Mesodermal cell (in vitro differentiated cells): ENCODE measurements around the gene SHB.

ENCODE experiments used
- H3K27ac ChIP-seq: 2 replicates; pipeline ENCODE4 v1.7.0; 2013; ENCODE audit warnings: mild to moderate bottlenecking, low read depth, low read length, moderate library complexity; ENCODE audit not compliant: severe bottlenecking
- H3K36me3 ChIP-seq: 2 replicates; pipeline ENCODE4 v1.7.1; 2013; ENCODE audit warnings: mild to moderate bottlenecking, low read length, moderate library complexity; ENCODE audit not compliant: control insufficient read depth, insufficient read depth
- H3K4me1 ChIP-seq: one replicate; pipeline ENCODE4 v1.7.1; 2013; ENCODE audit warnings: mild to moderate bottlenecking, low read length; ENCODE audit not compliant: insufficient read depth, control insufficient read depth, poor library complexity, severe bottlenecking
- H3K4me3 ChIP-seq: 2 replicates; pipeline ENCODE4 v1.7.0; 2013; ENCODE audit warnings: low read length, control low read depth, mild to moderate bottlenecking; ENCODE audit not compliant: insufficient read depth, poor library complexity, severe bottlenecking; ENCODE audit errors: extremely low read depth
- H3K9me3 ChIP-seq: 2 replicates; pipeline ENCODE4 v1.7.1; 2013; ENCODE audit warnings: mild to moderate bottlenecking, low read length, moderate library complexity; ENCODE audit not compliant: control insufficient read depth
- WGBS, 2 experiments: methylation state at CpG; one replicate each; pipeline ENCODE4 v1.1.5; 2013; ENCODE audit warnings: missing lambda C conversion rate in 2 of 2; ENCODE audit not compliant: insufficient coverage in 2 of 2; 5-methylcytosine and 5-hydroxymethylcytosine counted together

SHB gene

GRCh38 chr9:37948417-37948980, 120.5 kb downstream of the SHB start:
- H3K4me3 ChIP-seq, result no peak overlapping the region
- H3K9me3 ChIP-seq, result no peaks in the 10 kb centered on the region
- H3K4me1 ChIP-seq, result peaks cover 50% of the 10 kb centered on the region
- peaks cover 89% of the 10 kb centered on the region for H3K36me3 ChIP-seq
- WGBS, 2 experiments, result 95 to 96% methylated on average over 13 to 20 of the region's 20 CpGs
- H3K27ac ChIP-seq, result no peak overlapping the region

- peaks cover 85% of the 10 kb centered on the region for H3K36me3 ChIP-seq
- H3K27ac ChIP-seq, result no peak overlapping the region
- no peak overlapping the region for H3K4me3 ChIP-seq
- WGBS, 2 experiments, result 85 to 98% methylated on average over 7 to 9 of the region's 9 CpGs
- H3K9me3 ChIP-seq, result no peaks in the 10 kb centered on the region
- peaks cover 54% of the 10 kb centered on the region for H3K4me1 ChIP-seq
Measured at GRCh38 chr9:37947977-37948376, 121.0 kb downstream of the SHB start.

- peaks cover 81% of the 10 kb centered on the region for H3K36me3 ChIP-seq
- H3K9me3 ChIP-seq, result no peaks in the 10 kb centered on the region
- H3K27ac ChIP-seq, result no peak overlapping the region
- no peak overlapping the region for H3K4me3 ChIP-seq
- H3K4me1 ChIP-seq, result peaks cover 54% of the 10 kb centered on the region
- 88 to 98% methylated on average over 6 of the region's 7 CpGs for whole genome bisulfite sequencing, 2 experiments
Measured at GRCh38 chr9:37947471-37947870, 121.6 kb downstream of the SHB start.

- Histone ChIP-seq H3K4me1 (peaks cover 54% of the 10 kb centered on the region), H3K27ac (no peak overlapping the region), H3K4me3 (no peak overlapping the region), H3K9me3 (no peaks in the 10 kb centered on the region), H3K36me3 (peaks cover 81% of the 10 kb centered on the region)
- 93 to 99% methylated on average over 7 of the region's 7 CpGs for WGBS, 2 experiments
Measured at GRCh38 chr9:37946971-37947370, 122.1 kb downstream of the SHB start.

- Histone ChIP-seq H3K36me3 (peaks cover 84% of the 10 kb centered on the region), H3K27ac (no peak overlapping the region), H3K4me3 (no peak overlapping the region), H3K4me1 (peaks cover 54% of the 10 kb centered on the region), H3K9me3 (no peaks in the 10 kb centered on the region)
- WGBS, 2 experiments, result 89 to 98% methylated on average over 5 to 8 of the region's 8 CpGs
Measured at GRCh38 chr9:37946041-37946440, 123.0 kb downstream of the SHB start.

- 80 to 88% methylated on average over 7 to 8 of the region's 9 CpGs for WGBS, 2 experiments
- peaks cover 84% of the 10 kb centered on the region for H3K36me3 ChIP-seq
- no peaks in the 10 kb centered on the region for H3K9me3 ChIP-seq
- peak overlapping the region; percentile 96 for H3K27ac ChIP-seq
- H3K4me1 ChIP-seq, result peaks cover 43% of the 10 kb centered on the region
- no peak overlapping the region for H3K4me3 ChIP-seq
Measured at GRCh38 chr9:37944671-37945481, 124.2 kb downstream of the SHB start.

GRCh38 chr9:37944266-37944650, 124.8 kb downstream of the SHB start:
- Histone ChIP-seq H3K36me3 (peaks cover 84% of the 10 kb centered on the region), H3K9me3 (no peaks in the 10 kb centered on the region), H3K4me1 (peaks cover 43% of the 10 kb centered on the region), H3K4me3 (no peak overlapping the region), H3K27ac (peak overlapping the region; percentile 96)
- WGBS, 2 experiments, result 79 to 88% methylated on average over 5 to 6 of the region's 7 CpGs

GRCh38 chr9:37943345-37944265, 125.4 kb downstream of the SHB start:
- H3K9me3 ChIP-seq, result no peaks in the 10 kb centered on the region
- peaks cover 80% of the 10 kb centered on the region for H3K36me3 ChIP-seq
- H3K4me3 ChIP-seq, result no peak overlapping the region
- H3K4me1 ChIP-seq, result peaks cover 49% of the 10 kb centered on the region
- WGBS, 2 experiments, result 84 to 87% methylated on average over 7 to 12 of the region's 12 CpGs
- H3K27ac ChIP-seq, result peak overlapping the region; percentile 96

- H3K4me3 ChIP-seq, result no peak overlapping the region
- H3K27ac ChIP-seq, result peak overlapping the region; percentile 96
- no peaks in the 10 kb centered on the region for H3K9me3 ChIP-seq
- peaks cover 55% of the 10 kb centered on the region for H3K4me1 ChIP-seq
- H3K36me3 ChIP-seq, result peaks cover 72% of the 10 kb centered on the region
- WGBS, 2 experiments, result 93 to 95% methylated on average over 5 to 8 of the region's 12 CpGs
Measured at GRCh38 chr9:37942621-37943344, 126.2 kb downstream of the SHB start.

GRCh38 chr9:37941253-37941652, 127.8 kb downstream of the SHB start:
- Histone ChIP-seq H3K4me1 (peaks cover 70% of the 10 kb centered on the region), H3K4me3 (no peak overlapping the region), H3K36me3 (peaks cover 62% of the 10 kb centered on the region), H3K27ac (no peak overlapping the region), H3K9me3 (no peaks in the 10 kb centered on the region)
- 90 to 95% methylated on average over 1 to 2 of the region's 2 CpGs for WGBS, 2 experiments
